ENCODE measurements around the gene TENM4. TPM values are rescaled to one million over a fixed set of nuclear protein-coding genes. Genes with fewer than 3 reads are reported as not detected.

Gene TENM4
- total RNA-seq, 4 donors from 2014 or later: 1.1 to 2.7 (median 2.0) TPM

GRCh38 chr11:78801161-78801884 is 639.5 kb downstream of the TENM4 start:
- Histone ChIP-seq H3K4me3 (no peak overlapping the region), H3K4me1 (peaks cover 0 to 29% (median 0%) of the 10 kb centered on the region in 4 donors)
- DNase-seq: no peak

GRCh38 chr11:78800756-78801155 is 640.1 kb downstream of the TENM4 start:
- peaks cover 0 to 29% (median 0%) of the 10 kb centered on the region in 4 donors for H3K4me1 ChIP-seq
- H3K36me3 ChIP-seq: no peaks in the 10 kb centered on the region
- H3K27ac ChIP-seq: peak overlapping the region in 2 of 4 donors; percentile 70 to 74
- TF ChIP-seq CTCF (IDR thresholded peaks at IDR 0.05) (no peak), POLR2A (IDR thresholded peaks at IDR 0.05) (no peak)
- H3K27me3 ChIP-seq: no peaks in the 10 kb centered on the region
- H3K9me3 ChIP-seq: no peaks in the 10 kb centered on the region
- H3K4me3 ChIP-seq: no peak overlapping the region
- DNase-seq: no peak

More at GRCh38 chr11:78801161-78801884, 639.5 kb downstream of the TENM4 start:
- H3K9me3 ChIP-seq: no peaks in the 10 kb centered on the region
- no peaks in the 10 kb centered on the region for H3K27me3 ChIP-seq
- TF ChIP-seq CTCF (IDR thresholded peaks at IDR 0.05): no peak
- no peak for TF ChIP-seq POLR2A (IDR thresholded peaks at IDR 0.05)
- no peaks in the 10 kb centered on the region for H3K36me3 ChIP-seq
- H3K27ac ChIP-seq: peak overlapping the region; percentile 51 to 74 (median 65)

GRCh38 chr11:78800096-78800690 is 640.6 kb downstream of the TENM4 start:
- Histone ChIP-seq H3K4me1 (peaks cover 0 to 29% (median 0%) of the 10 kb centered on the region in 4 donors), H3K9me3 (no peaks in the 10 kb centered on the region), H3K27ac (peak overlapping the region in 1 of 4 donors; percentile 74), H3K27me3 (no peaks in the 10 kb centered on the region), H3K36me3 (no peaks in the 10 kb centered on the region), H3K4me3 (no peak overlapping the region)
- TF ChIP-seq CTCF (IDR thresholded peaks at IDR 0.05) (no peak), POLR2A (IDR thresholded peaks at IDR 0.05) (no peak)
- no peak for DNase-seq

- Histone ChIP-seq H3K4me3 (no peak overlapping the region), H3K36me3 (no peaks in the 10 kb centered on the region), H3K4me1 (peaks cover 0 to 29% (median 0%) of the 10 kb centered on the region in 4 donors), H3K27me3 (no peaks in the 10 kb centered on the region), H3K27ac (peak overlapping the region in 2 of 4 donors; percentile 20 to 57), H3K9me3 (no peaks in the 10 kb centered on the region)
- peak; percentile 24 to 67 (median 61) for TF ChIP-seq CTCF (IDR thresholded peaks at IDR 0.05)
- TF ChIP-seq POLR2A (IDR thresholded peaks at IDR 0.05): no peak
- DNase-seq: peak; percentile 24 to 74 (median 72)
Measured at GRCh38 chr11:78798663-78799062, 642.2 kb downstream of the TENM4 start.

GRCh38 chr11:78797559-78797958 is 643.3 kb downstream of the TENM4 start:
- H3K4me1 ChIP-seq: peaks cover 0 to 29% (median 0%) of the 10 kb centered on the region in 4 donors

More at GRCh38 chr11:78797559-78797958, 643.3 kb downstream of the TENM4 start:
- Histone ChIP-seq H3K9me3 (no peaks in the 10 kb centered on the region), H3K27ac (no peak overlapping the region), H3K4me3 (no peak overlapping the region), H3K27me3 (no peaks in the 10 kb centered on the region), H3K36me3 (no peaks in the 10 kb centered on the region)
- TF ChIP-seq CTCF (IDR thresholded peaks at IDR 0.05) (no peak), POLR2A (IDR thresholded peaks at IDR 0.05) (no peak)
- DNase-seq: no peak

Data from Peyer's patch (tissue), 4 donors.